Mucosa of descending colon (tissue), 3 donors: ENCODE data around the gene PAXIP1. TPM values are rescaled to one million over a fixed set of nuclear protein-coding genes. Genes with fewer than 3 reads are reported as not detected.
"Not testable (repeated sequence)": the region's sequence is repeated elsewhere in the genome, so short reads cannot be mapped to it uniquely, and the experiment has no call there.

Experiments
- ATAC-seq: fragments of 200-7000 bp; cut with Tn5 transposase; one replicate; pipeline ENCODE4 v1.9.1; 2020; ENCODE audit warnings: mild to moderate bottlenecking, moderate library complexity
- DNase-seq, 3 donors: peaks; one replicate each; pipeline ENCODE4 v3.0.0-alpha.2; 2020
- H3K36me3 ChIP-seq: fragments of 200-600 bp; one replicate; pipeline ENCODE4 v1.8.0; 2021; ENCODE audit warnings: low read depth, mild to moderate bottlenecking
- H3K4me1 ChIP-seq: fragments of 200-600 bp; one replicate; pipeline ENCODE4 v1.8.0; 2021; ENCODE audit warnings: low read depth, mild to moderate bottlenecking
- H3K4me3 ChIP-seq: fragments of 200-600 bp; one replicate; pipeline ENCODE4 v1.8.0; 2021; ENCODE audit warnings: mild to moderate bottlenecking
- H3K9me3 ChIP-seq: fragments of 200-600 bp; one replicate; pipeline ENCODE4 v1.8.0; 2021; ENCODE audit warnings: mild to moderate bottlenecking
- intact Hi-C, 2 donors: fragments of 100-400 bp; cut with DNase I in 1 of 2; cut with micrococcal nuclease in 1 of 2; formaldehyde crosslinking; loops; one replicate each; pipeline versions ENCODE4 v1.11.0 to v1.11.1; 2022; cut with DNase I, micrococcal nuclease
- total RNA-seq, 3 donors: library from RNA; stranded (reverse); fragmentation: NEBNext Ultra II Directional in 2 of 3; extraction: Animal tissue kit (Norgen Biotek cat#: 25700) in 2 of 3; gene quantifications; one replicate each; pipeline versions ENCODE4 v1.2.1 to v1.2.4, GENCODE V29; 2021 to 2023
- TF ChIP-seq, protein P1 (sequence below): fragments of 200-600 bp; IDR thresholded peaks from one replicate; pipeline ENCODE4 v1.8.0; 2022; ENCODE audit warnings: antibody characterized with exemption, mild to moderate bottlenecking
- donor health status: DM: no; HTN: no; CAD: no; lungs with moderate emphysema.
- donor health status: DM: no; HTN: no; CAD: no.
- donor health status: DM: no; HTN: yes; CAD: no.

Gene PAXIP1
- total RNA-seq, 3 donors from 2014 or later = 11.2 to 15.9 (median 11.5) TPM

DNA sequence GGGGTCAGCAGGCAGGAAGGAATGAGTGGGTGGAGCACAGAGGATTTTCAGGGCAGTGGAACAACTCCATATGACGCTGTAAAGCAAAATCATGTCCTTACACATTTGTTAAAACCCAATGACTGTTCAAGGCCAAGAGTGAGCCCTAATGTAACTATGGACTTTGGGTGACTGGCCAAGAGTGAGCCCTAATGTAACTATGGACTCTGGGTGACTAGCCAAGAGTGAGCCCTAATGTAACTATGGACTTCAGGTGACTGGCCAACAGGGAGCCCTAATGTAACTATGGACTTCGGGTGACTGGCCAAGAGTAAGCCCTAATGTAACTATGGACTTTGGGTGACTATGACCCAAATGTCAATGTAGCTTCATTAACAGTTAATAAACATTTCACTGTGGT is 52.0 kb downstream of the PAXIP1 start:
- intact Hi-C loops = no loop called here
- Histone ChIP-seq H3K4me3 (no peak overlapping the region), H3K4me1 (no peaks in the 10 kb centered on the region), H3K9me3 (no peaks in the 10 kb centered on the region), H3K36me3 (no peaks in the 10 kb centered on the region)
- no peak for ATAC-seq
- TF ChIP-seq, protein P1, sequence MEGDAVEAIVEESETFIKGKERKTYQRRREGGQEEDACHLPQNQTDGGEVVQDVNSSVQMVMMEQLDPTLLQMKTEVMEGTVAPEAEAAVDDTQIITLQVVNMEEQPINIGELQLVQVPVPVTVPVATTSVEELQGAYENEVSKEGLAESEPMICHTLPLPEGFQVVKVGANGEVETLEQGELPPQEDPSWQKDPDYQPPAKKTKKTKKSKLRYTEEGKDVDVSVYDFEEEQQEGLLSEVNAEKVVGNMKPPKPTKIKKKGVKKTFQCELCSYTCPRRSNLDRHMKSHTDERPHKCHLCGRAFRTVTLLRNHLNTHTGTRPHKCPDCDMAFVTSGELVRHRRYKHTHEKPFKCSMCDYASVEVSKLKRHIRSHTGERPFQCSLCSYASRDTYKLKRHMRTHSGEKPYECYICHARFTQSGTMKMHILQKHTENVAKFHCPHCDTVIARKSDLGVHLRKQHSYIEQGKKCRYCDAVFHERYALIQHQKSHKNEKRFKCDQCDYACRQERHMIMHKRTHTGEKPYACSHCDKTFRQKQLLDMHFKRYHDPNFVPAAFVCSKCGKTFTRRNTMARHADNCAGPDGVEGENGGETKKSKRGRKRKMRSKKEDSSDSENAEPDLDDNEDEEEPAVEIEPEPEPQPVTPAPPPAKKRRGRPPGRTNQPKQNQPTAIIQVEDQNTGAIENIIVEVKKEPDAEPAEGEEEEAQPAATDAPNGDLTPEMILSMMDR = no peak
- DNase-seq = no peak

GRCh38 chr7:154947604-154948003 is 55.3 kb downstream of the PAXIP1 start:
- Histone ChIP-seq H3K4me1 (no peaks in the 10 kb centered on the region), H3K36me3 (no peaks in the 10 kb centered on the region), H3K9me3 (no peaks in the 10 kb centered on the region), H3K4me3 (no peak overlapping the region)
- TF ChIP-seq, protein P1 = no peak
- DNase-seq (no peak), ATAC-seq (no peak)
- intact Hi-C loops = no loop called here

DNA sequence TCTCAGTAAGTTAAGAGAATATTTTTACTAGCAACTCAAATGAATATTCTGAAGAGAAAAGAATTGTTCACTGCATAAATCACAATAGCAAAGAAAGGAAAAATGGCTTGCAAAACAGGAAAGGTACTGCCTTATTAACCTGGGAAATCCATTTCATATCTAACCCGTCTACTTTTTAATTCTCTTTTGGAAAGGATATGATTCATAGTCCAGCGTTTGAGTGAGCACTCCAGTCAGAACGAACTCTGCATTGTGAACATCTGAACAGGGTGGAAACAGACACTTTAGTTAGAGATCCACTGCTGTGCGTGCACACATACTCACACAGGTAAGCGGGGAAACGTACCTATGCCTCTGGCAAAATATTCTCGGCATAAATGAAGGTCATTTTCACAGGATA is 56.8 kb downstream of the PAXIP1 start:
- H3K4me3 ChIP-seq = no peak overlapping the region
- H3K36me3 ChIP-seq = no peaks in the 10 kb centered on the region
- ATAC-seq = no peak
- intact Hi-C loops = no loop called here
- H3K4me1 ChIP-seq = no peaks in the 10 kb centered on the region
- no peak for DNase-seq
- TF ChIP-seq, protein P1 = no peak
- H3K9me3 ChIP-seq = no peaks in the 10 kb centered on the region

DNA sequence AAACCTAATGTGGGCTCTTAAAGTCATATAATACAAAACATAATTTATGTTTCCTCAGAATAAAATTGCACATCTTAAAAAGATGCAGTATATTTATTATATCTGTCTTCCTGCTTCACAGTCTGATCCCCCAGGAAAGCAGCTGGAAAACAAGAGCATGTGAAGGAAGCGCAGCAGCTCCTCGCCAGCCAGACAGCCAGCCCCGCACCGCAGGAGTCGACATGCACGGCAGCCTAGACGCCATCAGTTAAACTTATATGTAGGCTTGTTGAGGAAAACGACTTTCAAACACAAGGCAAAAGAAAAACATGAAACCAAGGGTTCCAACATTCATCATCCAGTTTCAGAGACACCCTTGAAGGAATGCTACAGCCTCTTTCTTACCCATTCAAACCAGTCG is 59.0 kb downstream of the PAXIP1 start:
- H3K9me3 ChIP-seq = no peaks in the 10 kb centered on the region
- ATAC-seq (no peak), DNase-seq (no peak)
- TF ChIP-seq, protein P1 = no peak
- H3K4me1 ChIP-seq = no peaks in the 10 kb centered on the region
- intact Hi-C loops = no loop called here
- no peaks in the 10 kb centered on the region for H3K36me3 ChIP-seq
- no peak overlapping the region for H3K4me3 ChIP-seq

DNA sequence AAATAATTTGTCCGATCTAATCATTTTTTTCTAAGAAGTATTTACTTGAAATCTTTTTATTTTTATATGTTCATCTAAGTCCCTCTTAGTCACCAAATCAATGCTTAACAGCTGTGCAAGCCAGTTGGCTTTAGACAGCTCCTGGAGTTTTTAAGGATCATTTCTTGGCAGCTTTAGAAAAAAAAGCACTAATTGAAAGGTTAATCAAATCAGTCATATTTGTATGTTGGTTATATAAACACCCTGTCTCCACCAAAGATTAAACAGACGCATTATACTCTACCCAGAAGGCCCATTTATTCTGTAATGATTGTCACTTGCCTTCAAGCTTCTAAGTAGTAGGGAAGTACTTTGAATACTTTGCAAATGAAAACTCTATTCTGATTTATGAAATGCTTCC is 60.2 kb downstream of the PAXIP1 start:
- no peaks in the 10 kb centered on the region for H3K36me3 ChIP-seq
- TF ChIP-seq, protein P1 = no peak
- no peaks in the 10 kb centered on the region for H3K9me3 ChIP-seq
- no peak overlapping the region for H3K4me3 ChIP-seq
- no peaks in the 10 kb centered on the region for H3K4me1 ChIP-seq
- DNase-seq = no peak
- no peak for ATAC-seq
- intact Hi-C loops = no loop called here

DNA sequence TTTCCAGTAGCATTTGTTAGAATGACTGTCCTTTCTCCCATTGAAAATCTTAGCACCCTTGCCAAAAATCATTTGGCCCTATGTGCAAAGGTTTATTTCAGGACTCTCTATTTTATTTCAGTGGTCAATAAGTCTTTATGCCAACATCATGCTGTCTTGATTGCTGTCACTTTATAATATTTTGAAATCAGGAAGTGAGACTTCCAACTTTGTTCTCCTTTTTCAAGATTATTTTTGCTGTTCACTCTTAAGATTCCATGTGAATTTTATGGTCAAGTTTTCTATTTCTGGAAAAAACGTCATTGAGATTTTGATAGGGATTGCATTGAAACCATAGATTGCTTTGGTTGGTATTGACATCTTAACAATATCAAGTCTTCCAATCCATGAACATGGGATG is 65.1 kb downstream of the PAXIP1 start:
- no peak for ATAC-seq
- intact Hi-C loops = no loop called here
- TF ChIP-seq, protein P1 = no peak
- H3K9me3 ChIP-seq = peaks cover 20% of the 10 kb centered on the region
- H3K36me3 ChIP-seq = no peaks in the 10 kb centered on the region
- H3K4me1 ChIP-seq = no peaks in the 10 kb centered on the region
- no peak for DNase-seq
- H3K4me3 ChIP-seq = no peak overlapping the region

DNA sequence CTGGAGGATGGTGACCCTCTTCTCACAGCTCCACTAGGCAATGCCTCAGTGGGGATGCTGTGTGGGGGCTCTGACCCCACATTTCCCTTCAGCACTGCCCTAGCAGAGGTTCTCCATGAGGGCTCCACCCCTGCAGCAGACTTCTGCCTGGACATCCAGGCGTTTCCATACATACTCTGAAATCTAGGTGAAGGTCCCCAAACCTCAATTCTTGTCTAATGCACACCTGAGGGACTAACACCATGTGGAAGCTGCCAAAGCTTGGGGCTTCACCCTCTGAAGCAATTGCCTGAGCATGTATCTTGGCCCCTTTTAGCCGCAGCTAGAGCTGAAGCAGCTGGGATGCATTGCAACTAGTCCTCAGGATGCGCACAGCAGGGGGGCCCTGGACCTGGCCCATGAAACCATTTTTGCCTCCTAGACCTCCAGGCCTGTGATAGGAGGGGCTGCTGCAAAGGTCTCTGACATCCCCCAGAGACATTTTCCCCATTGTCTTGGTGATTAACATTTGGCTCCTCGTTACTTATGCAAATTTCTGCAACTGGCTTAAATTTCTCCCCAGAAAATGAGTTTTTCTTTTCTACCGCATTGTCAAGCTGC is 68.5 kb downstream of the PAXIP1 start:
- H3K4me3 ChIP-seq = not testable (repeated sequence)

More for the DNA sequence above, 68.5 kb downstream of the PAXIP1 start:
- intact Hi-C loops, ATAC-seq, H3K36me3 ChIP-seq, H3K4me1 ChIP-seq, DNase-seq: not testable (repeated sequence)
- H3K9me3 ChIP-seq = peaks cover 20% of the 10 kb centered on the region
